T47D (cell line): Measurements from ENCODE around the gene MAD1L1.
"Not testable (repeated sequence)": the region's sequence is repeated elsewhere in the genome, so short reads cannot be mapped to it uniquely, and the experiment has no call there.

ENCODE experiments used
- DNase-seq, 2 experiments: peaks; one replicate each; pipeline versions ENCODE4 v3.0.0 to v3.0.0-alpha.2; 2011 to 2012; ENCODE audit warnings: low read depth in 1 of 2, low spot score in 1 of 2
- JUND ChIP-seq: IDR thresholded peaks from 2 replicates; pipeline ENCODE4 v1.6.1; 2012; ENCODE audit warnings: low read depth
- in situ Hi-C: cut with HindIII; loops from 2 replicates; pipeline ENCODE4 v1.10.0; 2016; ENCODE audit warnings: low sequenced_read_pairs, low pct_unique_long_range_greater_than_20kb

Gene MAD1L1

DNA sequence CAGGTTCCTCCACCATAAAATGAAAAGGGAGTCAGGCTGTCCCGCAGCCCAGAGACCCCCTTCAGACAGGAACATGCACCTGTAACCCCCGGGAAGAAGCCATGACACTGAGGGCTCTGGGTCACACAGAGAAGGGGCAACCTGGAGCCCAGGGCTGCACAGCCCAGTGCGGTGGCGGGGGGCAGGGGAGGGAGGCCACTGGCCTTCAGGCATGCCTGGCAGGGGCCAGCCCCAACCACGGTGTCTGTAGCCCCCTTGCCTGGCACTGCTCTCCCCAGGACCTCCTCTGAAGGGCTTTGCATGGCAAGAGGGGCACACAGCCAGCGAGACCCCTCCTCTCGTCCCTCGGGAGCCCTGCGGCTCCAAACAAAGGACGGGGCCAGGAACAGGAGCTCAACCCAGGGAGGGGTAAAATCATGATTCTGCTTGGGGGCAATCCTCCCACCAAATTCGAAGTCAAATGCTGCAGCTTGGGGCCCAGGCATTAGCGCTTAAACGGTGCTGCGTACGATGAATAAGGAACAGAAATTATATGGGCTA is 235.1 kb downstream of the MAD1L1 start:
- no peak for TF ChIP-seq JUND
- no peak for DNase-seq
- in situ Hi-C loops: no loop called here

DNA sequence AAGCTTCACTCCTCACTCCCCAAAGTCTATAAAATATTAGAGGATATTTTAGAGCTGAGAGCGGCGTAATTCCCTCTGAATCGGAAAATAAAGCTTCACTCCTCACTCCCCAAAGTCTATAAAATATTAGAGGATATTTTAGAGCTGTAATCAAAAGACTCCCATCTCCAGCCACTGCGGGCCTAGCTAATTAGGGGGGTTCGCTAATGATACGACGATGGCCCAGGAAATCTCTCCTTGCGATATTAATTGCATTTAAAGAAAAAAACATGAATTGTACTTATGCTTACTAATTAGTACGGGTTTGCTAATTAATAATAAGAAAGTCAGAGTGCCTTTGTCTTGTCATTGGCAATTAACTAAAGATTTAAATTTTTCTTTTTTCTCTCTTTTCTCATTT is 235.9 kb downstream of the MAD1L1 start:
- no peak for TF ChIP-seq JUND
- in situ Hi-C loops: no loop called here
- DNase-seq: no peak

DNA sequence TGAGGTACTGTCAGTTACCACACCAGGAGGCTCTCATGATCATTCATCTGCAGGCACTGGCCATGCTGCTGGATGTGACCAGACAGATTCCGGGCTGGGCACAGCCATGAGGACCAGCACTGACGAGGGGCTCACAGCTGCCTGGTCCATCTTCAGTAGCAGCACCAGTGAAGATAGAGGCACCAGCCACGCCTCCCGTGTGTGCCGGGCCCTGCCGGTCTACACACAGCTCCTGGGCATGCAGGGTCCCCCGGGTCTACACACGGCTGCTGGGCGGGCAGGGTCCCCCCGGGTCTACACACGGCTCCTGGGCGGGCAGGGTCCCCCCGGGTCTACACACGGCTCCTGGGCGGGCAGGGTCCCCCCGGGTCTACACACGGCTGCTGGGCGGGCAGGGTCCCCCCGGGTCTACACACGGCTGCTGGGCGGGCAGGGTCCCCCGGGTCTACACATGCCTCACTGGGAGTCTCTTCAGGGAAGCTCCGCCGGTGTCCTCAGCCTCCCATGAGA is 236.8 kb downstream of the MAD1L1 start:
- DNase-seq, in situ Hi-C loops: not testable (repeated sequence)

DNA sequence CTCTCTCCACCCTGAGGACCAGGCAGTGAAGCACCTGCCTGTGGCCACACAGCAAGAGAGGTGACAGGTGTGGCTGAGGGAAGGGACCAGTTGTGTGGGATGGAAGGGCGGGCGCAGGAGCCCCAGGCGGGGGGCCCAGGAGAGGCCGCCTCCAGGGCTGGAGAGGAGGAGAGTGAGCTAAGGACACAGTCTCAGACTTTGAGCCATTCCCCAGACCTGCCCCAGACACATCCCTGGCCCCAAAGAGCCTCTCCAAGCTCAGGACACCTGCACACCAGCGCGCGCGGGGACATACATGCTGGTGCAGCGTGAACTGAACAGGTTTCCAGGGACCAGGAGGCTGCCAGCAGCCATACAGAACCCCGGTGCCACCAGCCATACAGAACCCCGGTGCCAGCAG is 237.3 kb downstream of the MAD1L1 start:
- in situ Hi-C loops: no loop called here
- TF ChIP-seq JUND: no peak
- no peak for DNase-seq

DNA sequence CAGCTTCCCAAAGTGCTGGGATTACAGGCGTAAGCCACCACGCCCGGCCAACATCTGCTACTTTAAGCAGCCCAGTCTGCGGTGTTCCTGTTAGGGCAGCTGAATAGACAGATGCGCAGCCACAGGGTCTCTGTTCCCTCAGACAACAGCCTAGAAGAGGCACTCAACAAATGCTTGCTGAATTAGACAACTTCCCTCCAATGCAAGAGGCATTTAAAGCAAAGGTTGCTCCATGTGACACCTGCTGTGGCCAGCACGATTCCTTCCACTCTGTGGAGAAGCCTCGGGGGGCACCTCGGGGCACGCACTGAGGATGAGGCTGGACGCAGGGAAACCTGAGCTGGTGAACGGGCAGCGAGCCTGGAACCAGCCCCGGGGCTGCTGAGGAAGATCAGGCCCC is 237.8 kb downstream of the MAD1L1 start:
- no peak for TF ChIP-seq JUND

DNA sequence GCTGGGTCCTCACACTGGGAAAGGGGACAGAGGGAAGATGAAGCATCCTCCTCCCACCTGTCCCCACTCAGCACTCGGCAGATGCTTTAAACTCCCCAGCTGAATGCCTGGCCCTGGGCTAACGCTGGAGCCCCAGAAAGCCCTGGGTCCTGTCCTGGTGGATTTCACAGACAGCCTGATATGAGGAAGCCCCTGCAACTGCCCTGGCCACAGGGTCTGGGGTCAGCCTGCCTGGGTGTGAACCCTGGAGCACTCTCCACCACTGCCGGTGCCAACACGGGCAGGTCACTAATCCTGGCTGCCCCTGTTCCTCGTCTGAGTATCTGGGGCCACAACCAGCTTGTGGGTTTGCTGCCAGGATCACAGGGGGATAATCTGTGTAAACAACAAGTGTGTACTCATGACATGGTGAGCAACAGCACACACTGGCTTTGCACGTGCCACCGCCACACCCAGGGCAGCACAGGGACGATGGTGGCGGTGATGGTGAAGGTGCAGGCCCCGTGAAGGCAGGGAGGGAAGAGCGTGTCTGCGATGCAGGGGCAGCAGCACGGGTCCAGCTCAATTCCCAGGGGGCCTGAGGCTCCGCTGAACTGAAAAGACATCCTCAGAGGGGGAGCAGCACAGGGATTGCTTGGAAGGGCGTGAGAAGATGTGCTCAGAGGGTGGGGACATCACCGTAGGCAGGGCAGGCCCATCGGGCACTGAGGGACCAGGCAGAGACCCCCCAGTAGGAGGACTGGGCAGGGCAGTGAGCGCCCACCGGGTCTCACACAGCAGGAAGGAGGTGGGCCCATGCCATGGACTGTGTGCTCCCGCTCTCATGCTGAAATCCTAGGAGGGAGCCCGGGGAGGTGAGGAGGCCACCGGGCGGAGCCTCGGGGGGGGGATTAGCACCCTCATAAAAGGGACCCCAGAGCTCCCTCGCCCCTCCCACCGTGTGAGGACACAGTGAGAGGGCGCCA is 238.7 kb downstream of the MAD1L1 start:
- DNase-seq: no peak
- no peak for TF ChIP-seq JUND
- in situ Hi-C loops: no loop called here

More for the DNA sequence above, 237.8 kb downstream of the MAD1L1 start:
- in situ Hi-C loops: no loop called here
- no peak for DNase-seq

DNA sequence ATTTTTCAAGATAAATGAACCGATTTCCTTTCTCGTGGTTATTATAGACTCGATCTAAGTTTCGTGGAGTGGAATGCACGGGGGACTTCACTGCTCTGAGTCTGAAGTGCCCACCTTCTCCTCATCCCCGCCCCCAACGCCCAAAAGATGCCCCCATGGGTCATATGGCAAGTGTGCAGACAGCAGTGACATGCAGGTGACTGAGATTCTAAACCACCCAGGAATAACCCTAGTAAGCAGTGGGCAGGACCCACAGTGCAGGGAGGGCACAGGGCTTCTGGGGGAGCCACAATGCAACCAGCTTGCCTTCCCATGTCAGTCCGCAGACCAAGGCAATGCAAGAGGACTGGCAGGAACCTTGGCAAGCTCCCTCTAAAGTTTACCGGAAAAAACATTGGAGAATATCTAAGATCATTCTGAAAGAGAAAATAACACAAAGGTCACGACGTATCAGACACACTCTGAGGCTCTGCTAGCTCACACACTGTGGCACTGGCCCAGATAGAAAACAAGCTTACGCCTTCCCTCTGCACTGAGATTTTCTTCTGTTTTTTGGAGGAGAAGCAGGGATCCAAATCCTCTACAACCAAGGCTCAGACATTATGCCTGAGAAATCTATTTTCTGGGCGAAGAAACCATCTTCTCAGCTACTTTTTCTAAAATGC is 239.6 kb downstream of the MAD1L1 start:
- in situ Hi-C loops: no loop called here
- DNase-seq: no peak
- TF ChIP-seq JUND: no peak

DNA sequence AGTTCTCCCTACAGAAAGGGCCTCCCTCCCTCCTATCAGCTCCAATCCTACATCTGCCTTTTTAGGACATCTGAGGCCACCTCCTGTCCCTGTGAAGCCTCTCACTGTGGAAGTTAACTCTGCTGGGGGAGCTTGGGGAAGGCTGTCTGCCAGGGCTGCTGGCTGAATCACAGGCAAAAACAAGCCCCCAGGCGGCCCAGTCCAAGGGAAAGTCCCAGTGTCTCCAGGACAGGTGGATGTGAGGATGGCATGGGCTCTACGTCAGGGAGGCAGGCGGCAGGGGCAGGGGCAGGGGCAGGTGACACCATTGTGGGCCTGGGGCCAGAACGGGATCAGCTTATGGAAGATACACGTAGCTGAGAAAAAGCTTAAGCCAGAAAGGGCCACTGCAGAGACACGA is 240.2 kb downstream of the MAD1L1 start:
- no peak for TF ChIP-seq JUND
- no peak for DNase-seq
- in situ Hi-C loops: no loop called here

DNA sequence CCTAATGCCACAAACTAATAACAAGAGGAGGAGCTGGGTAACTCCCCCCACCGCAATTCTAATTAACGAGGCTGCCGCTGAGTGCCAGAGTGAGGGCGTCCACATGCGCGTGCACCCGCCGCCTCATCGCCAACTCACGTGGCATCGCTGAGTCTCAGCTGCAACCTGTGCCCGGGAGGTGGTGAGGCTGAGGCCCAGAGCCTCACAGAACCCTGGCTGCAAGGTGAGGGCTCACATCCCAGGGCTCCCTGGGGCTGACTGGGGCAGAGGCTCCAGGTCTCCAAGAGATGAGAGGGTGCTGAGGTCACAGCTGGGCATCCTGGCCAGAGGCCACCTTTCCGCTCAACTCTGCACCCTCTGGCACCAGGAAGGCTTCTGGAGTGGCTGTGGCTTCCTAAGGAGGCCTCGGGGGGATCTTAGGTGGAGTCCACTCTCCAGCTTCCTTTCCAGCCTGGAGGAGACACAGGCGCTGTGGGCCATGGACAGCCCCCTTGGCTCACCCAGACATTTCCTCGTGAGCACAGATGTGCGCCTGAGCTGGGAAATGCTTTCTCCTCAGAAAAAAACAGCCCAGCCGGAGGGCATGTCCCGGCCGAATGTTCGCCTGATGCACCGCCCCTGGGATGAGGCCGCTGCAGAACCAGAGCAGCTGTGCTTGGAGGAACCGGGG is 242.6 kb downstream of the MAD1L1 start:
- no peak for TF ChIP-seq JUND
- in situ Hi-C loops: no loop called here
- no peak for DNase-seq

DNA sequence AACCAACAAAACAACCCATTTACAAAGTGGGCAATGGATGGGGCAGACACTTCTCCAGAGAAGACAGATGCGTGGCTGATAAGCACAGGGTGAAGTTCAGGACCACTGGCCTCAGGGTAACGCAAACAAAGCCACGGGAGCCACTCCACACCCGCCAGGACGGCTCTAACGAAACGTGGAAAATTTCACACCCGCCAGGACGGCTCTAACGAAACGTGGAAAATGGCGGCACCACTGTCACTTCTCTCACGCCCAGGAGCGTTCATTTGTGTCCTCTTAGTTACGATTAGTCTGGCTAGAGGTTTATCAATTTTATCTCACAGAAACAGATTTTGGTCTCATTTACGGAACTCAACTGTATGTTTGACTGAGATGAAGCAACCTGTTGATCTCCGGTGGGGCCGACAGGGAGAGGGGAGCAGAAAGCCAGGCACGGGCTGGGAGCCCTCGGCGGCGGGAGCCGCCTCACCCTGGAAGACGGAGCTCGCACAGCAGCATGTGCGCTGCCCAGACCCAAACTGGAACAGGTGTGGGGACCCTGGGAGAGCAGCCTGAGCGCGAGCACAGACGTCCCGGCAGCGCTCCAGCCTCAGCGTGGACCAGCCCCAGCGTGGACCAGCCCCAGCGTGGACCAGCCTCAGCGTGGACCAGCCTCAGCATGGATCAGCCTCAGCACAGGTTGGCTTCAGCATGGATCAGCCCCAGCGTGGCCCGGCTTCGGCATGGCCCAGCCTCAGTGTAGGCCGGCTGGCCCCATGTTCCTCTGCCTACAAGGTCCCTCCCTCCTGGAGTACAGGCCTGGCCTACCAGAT is 243.5 kb downstream of the MAD1L1 start:
- in situ Hi-C loops: no loop called here
- TF ChIP-seq JUND: no peak
- DNase-seq: no peak

DNA sequence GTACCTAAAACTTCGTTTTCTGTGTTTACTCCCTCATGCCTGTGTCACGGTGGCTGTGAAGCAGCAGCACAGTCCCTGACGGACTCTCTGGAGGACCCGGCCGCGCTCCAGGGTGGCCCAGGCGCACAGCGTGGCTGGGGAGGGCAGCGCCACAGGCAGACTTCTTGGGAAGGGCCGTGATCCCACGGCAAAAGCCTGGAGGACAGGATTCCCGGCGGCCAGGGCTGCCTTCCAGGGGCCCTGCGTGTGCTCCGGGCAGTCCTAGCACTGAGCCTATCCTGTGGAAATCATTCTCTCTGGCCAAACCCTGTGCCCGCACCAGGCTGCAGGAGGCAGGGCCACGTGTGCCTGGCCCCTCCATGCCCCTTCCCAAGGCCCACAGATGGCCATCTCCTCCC is 244.2 kb downstream of the MAD1L1 start:
- in situ Hi-C loops: no loop called here

More for the DNA sequence above, 244.2 kb downstream of the MAD1L1 start:
- no peak for DNase-seq
- TF ChIP-seq JUND: no peak
